ENCODE results near the gene ADD2.

- TF ChIP-seq REST (IDR thresholded peaks at IDR 0.05; ENCODE audit: unreplicated experiment), result no peak
- TF ChIP-seq EZH2 (IDR thresholded peaks at IDR 0.05; ENCODE audit: low read depth, unreplicated experiment), result no peak
- TF ChIP-seq CTCF (conservative IDR thresholded peaks at IDR 0.05; ENCODE audit: low read depth in 2 of 2), result peak; percentile 43 to 58
- no peak for TF ChIP-seq JUNB (IDR thresholded peaks at IDR 0.05; ENCODE audit: unreplicated experiment)
- TF ChIP-seq POLR2AphosphoS5 (IDR thresholded peaks at IDR 0.05; ENCODE audit: low read depth), result no peak
- no peak for TF ChIP-seq STAT1 (IDR thresholded peaks at IDR 0.05; ENCODE audit: unreplicated experiment)
These were observed 122.1 kb downstream of the ADD2 start for GRCh38 chr2:70645733-70646419.

All from GM23338 (cell line).